Hepatocyte (in vitro differentiated cells): ENCODE data around the gene PNPLA1. TPM values are rescaled to one million over a fixed set of nuclear protein-coding genes. Genes with fewer than 3 reads are reported as not detected.
A peak's percentile ranks its signal among the peaks of the same experiment; 100 is the strongest.

ENCODE experiments used
- DNase-seq: peaks from one replicate; pipeline ENCODE4 v3.0.0-alpha.2; 2016; ENCODE audit warnings: low spot score
- H2AFZ ChIP-seq: fragments of 200-600 bp; sonication (generic); 2 replicates; pipeline ENCODE4 v1.6.0; 2016; ENCODE audit warnings: antibody characterized with exemption, mild to moderate bottlenecking
- H3K27ac ChIP-seq: fragments of 200-600 bp; sonication (generic); 2 replicates; pipeline ENCODE4 v1.5.1; 2016; ENCODE audit warnings: mild to moderate bottlenecking
- H3K27me3 ChIP-seq: fragments of 200-600 bp; sonication (generic); 2 replicates; pipeline ENCODE4 v1.6.1; 2016
- H3K36me3 ChIP-seq: fragments of 200-600 bp; sonication (generic); replicated peaks from 2 replicates; pipeline ENCODE4 v1.5.1; 2016; ENCODE audit warnings: low read depth; ENCODE audit not compliant: insufficient read depth
- H3K4me1 ChIP-seq: fragments of 200-600 bp; sonication (generic); 2 replicates; pipeline ENCODE4 v1.5.1; 2016; ENCODE audit warnings: mild to moderate bottlenecking, moderate library complexity; ENCODE audit not compliant: insufficient read depth
- H3K4me2 ChIP-seq: fragments of 200-600 bp; sonication (generic); 2 replicates; pipeline ENCODE4 v1.6.0; 2016
- H3K4me3 ChIP-seq: fragments of 200-600 bp; sonication (generic); 2 replicates; pipeline ENCODE4 v1.5.1; 2016; ENCODE audit warnings: mild to moderate bottlenecking
- H3K79me2 ChIP-seq: fragments of 200-600 bp; sonication (generic); 2 replicates; pipeline ENCODE4 v1.6.0; 2017; ENCODE audit warnings: mild to moderate bottlenecking
- H3K9me2 ChIP-seq: fragments of 200-600 bp; sonication (generic); replicated peaks from 2 replicates; pipeline ENCODE4 v1.6.0; 2017; ENCODE audit warnings: mild to moderate bottlenecking; ENCODE audit not compliant: insufficient read depth
- H3K9me3 ChIP-seq: fragments of 200-600 bp; sonication (generic); 2 replicates; pipeline ENCODE4 v1.5.1; 2016; ENCODE audit warnings: low read depth, mild to moderate bottlenecking
- H4K20me1 ChIP-seq: fragments of 200-600 bp; sonication (generic); 2 replicates; pipeline ENCODE4 v1.6.0; 2016; ENCODE audit warnings: mild to moderate bottlenecking; ENCODE audit not compliant: insufficient read depth, poor library complexity, severe bottlenecking
- CTCF ChIP-seq: fragments of 200-600 bp; sonication (generic); IDR thresholded peaks from 2 replicates; pipeline ENCODE4 v1.5.1; 2016; ENCODE audit warnings: antibody characterized with exemption, mild to moderate bottlenecking; ENCODE audit not compliant: poor library complexity
- EZH2 ChIP-seq: fragments of 200-600 bp; sonication (generic); IDR thresholded peaks from 2 replicates; pipeline ENCODE4 v1.6.1; 2016; ENCODE audit warnings: antibody characterized with exemption, mild to moderate bottlenecking, borderline replicate concordance
- EZH2phosphoT487 ChIP-seq: fragments of 200-600 bp; sonication (generic); IDR thresholded peaks from one replicate; pipeline ENCODE4 v1.6.1; 2018; ENCODE audit warnings: antibody characterized with exemption, mild to moderate bottlenecking, low read depth, moderate library complexity; ENCODE audit not compliant: unreplicated experiment, severe bottlenecking
- WGBS: methylation state at CpG from one replicate; pipeline ENCODE4 v1.1.6; 2016; ENCODE audit warnings: low lambda C conversion rate; ENCODE audit errors: missing lambda C conversion rate; 5-methylcytosine and 5-hydroxymethylcytosine counted together
- polyA plus RNA-seq: library from polyadenylated mRNA; unstranded; fragments of >200 nt; fragmentation: Nextera tagmentation; extraction: Ambion mirVana; gene quantifications from 2 replicates; pipeline ENCODE4 v1.2.1, GENCODE V29; 2016
- total RNA-seq: library from RNA; depleted of rRNA; stranded (reverse); fragments of >200 nt; gene quantifications from 2 replicates; pipeline ENCODE4 v1.2.3, GENCODE V29; 2014

PNPLA1 gene
- total and polyA plus RNA-seq, 2 experiments from 2014 or later, result 0.48 to 0.57 TPM

- H3K36me3 ChIP-seq, result no peaks in the 10 kb centered on the region
- no peak overlapping the region for H3K4me3 ChIP-seq
- no peaks in the 10 kb centered on the region for H3K4me1 ChIP-seq
- TF ChIP-seq EZH2 (no peak), CTCF (no peak), EZH2phosphoT487 (no peak)
- no peaks in the 10 kb centered on the region for H3K9me2 ChIP-seq
- DNase-seq, result no peak
- H3K9me3 ChIP-seq, result no peaks in the 10 kb centered on the region
- no peaks in the 10 kb centered on the region for H4K20me1 ChIP-seq
- H3K27me3 ChIP-seq, result no peaks in the 10 kb centered on the region
- no peak overlapping the region for H3K27ac ChIP-seq
- H3K4me2 ChIP-seq, result no peak overlapping the region
- WGBS, result 69% methylated on average over 10 of the region's 10 CpGs
- H3K79me2 ChIP-seq, result no peaks in the 10 kb centered on the region
- no peak overlapping the region for H2AFZ ChIP-seq
These were observed 28.1 kb upstream of the PNPLA1 start for GRCh38 chr6:36241728-36242127.

- H2AFZ ChIP-seq, result no peak overlapping the region
- no peak overlapping the region for H3K4me2 ChIP-seq
- H3K79me2 ChIP-seq, result no peaks in the 10 kb centered on the region
- H3K9me3 ChIP-seq, result no peaks in the 10 kb centered on the region
- DNase-seq, result no peak
- WGBS, result 89% methylated on average over 5 of the region's 5 CpGs
- H3K4me1 ChIP-seq, result no peaks in the 10 kb centered on the region
- TF ChIP-seq EZH2 (no peak), CTCF (no peak), EZH2phosphoT487 (no peak)
- no peaks in the 10 kb centered on the region for H3K36me3 ChIP-seq
- H3K9me2 ChIP-seq, result no peaks in the 10 kb centered on the region
- no peaks in the 10 kb centered on the region for H4K20me1 ChIP-seq
- H3K4me3 ChIP-seq, result no peak overlapping the region
- H3K27ac ChIP-seq, result peak overlapping the region; percentile 76
- no peaks in the 10 kb centered on the region for H3K27me3 ChIP-seq
These were observed 27.7 kb upstream of the PNPLA1 start for GRCh38 chr6:36242161-36242560.

GRCh38 chr6:36242626-36243025 lies 27.2 kb upstream of the PNPLA1 start:
- no peak overlapping the region for H3K4me2 ChIP-seq
- no peaks in the 10 kb centered on the region for H4K20me1 ChIP-seq
- TF ChIP-seq EZH2 (no peak), EZH2phosphoT487 (no peak), CTCF (no peak)
- no peaks in the 10 kb centered on the region for H3K9me2 ChIP-seq
- H3K4me1 ChIP-seq, result peaks cover under 1% of the 10 kb centered on the region
- H3K27me3 ChIP-seq, result no peaks in the 10 kb centered on the region
- no peaks in the 10 kb centered on the region for H3K79me2 ChIP-seq
- WGBS, result 61% methylated on average over 4 of the region's 4 CpGs
- no peaks in the 10 kb centered on the region for H3K9me3 ChIP-seq
- no peaks in the 10 kb centered on the region for H3K36me3 ChIP-seq
- H3K27ac ChIP-seq, result peak overlapping the region; percentile 76
- no peak overlapping the region for H3K4me3 ChIP-seq
- H2AFZ ChIP-seq, result no peak overlapping the region
- DNase-seq, result no peak
